Cardiac fibroblast (primary cell): ENCODE measurements around the gene CSMD2.

Experiments
- DNase-seq, 2 donors: peaks; one replicate each; pipeline versions ENCODE4 v3.0.0 to v3.0.0-alpha.2; 2010; ENCODE audit warnings: low read depth in 2 of 2
- H3K4me3 ChIP-seq, 2 donors: replicated peaks in 1 of 2; 1 replicate in 1 of 2; 2 replicates in 1 of 2; pipeline ENCODE4 v1.5.1; 2011; ENCODE audit warnings: low read depth in 2 of 2, low read length in 2 of 2, mild to moderate bottlenecking in 2 of 2, moderate library complexity in 1 of 2
- CTCF ChIP-seq: IDR thresholded peaks from one replicate; pipeline ENCODE4 v1.5.1; 2011; ENCODE audit warnings: low read depth, mild to moderate bottlenecking, low read length, inconsistent platforms

CSMD2 gene

GRCh38 chr1:34070201-34070836, 94.7 kb downstream of the CSMD2 start:
- no peak for TF ChIP-seq CTCF
- no peak for DNase-seq
- no peak overlapping the region for H3K4me3 ChIP-seq

- H3K4me3 ChIP-seq: no peak overlapping the region
- no peak for TF ChIP-seq CTCF
- DNase-seq: peak in 1 of 2 donors; percentile 5
These were observed 97.9 kb downstream of the CSMD2 start for GRCh38 chr1:34066981-34067603.

GRCh38 chr1:34066166-34066565, 98.9 kb downstream of the CSMD2 start:
- no peak overlapping the region for H3K4me3 ChIP-seq
- DNase-seq: no peak
- TF ChIP-seq CTCF: no peak

GRCh38 chr1:34065498-34065897, 99.5 kb downstream of the CSMD2 start:
- TF ChIP-seq CTCF: no peak
- no peak for DNase-seq
- H3K4me3 ChIP-seq: no peak overlapping the region

DNA sequence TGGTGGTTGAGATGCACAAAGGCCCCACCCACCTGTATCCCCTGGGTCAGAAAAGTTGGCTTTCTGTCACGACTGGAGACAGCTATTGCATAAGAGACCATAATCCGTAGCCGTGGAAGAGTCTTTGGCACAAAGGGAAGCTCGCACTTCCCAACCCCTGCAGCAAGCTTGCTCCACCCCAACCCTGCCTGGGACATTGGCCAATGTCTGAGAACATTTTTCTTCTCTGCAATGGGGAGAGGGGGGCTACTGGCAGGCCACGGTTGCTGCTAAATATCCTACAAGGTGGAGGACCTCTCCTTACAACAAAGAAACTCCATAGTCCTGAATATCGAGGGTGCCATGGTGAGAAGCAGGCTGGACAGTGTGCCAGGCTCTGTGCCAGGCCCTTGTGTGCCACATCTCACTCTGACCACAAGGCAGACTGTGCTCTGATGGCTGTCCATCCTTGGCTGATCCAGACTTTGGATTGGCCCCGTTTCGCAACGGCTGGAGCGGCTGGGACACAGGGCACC, 104.1 kb downstream of the CSMD2 start:
- H3K4me3 ChIP-seq: no peak overlapping the region
- DNase-seq: peak in 1 of 2 donors; percentile 5
- no peak for TF ChIP-seq CTCF

GRCh38 chr1:34060187-34060730, 104.8 kb downstream of the CSMD2 start:
- no peak for TF ChIP-seq CTCF
- no peak overlapping the region for H3K4me3 ChIP-seq
- DNase-seq: no peak
